GM18508 (cell line): Measurements from ENCODE around the gene ANKRD55.
A peak's percentile ranks its signal among the peaks of the same experiment; 100 is the strongest.
"Not testable (repeated sequence)": the region's sequence is repeated elsewhere in the genome, so short reads cannot be mapped to it uniquely, and the experiment has no call there.

Experiments
- ATAC-seq: cut with Tn5 transposase; IDR thresholded peaks from one replicate; pipeline ENCODE4 v1.9.1; 2021; ENCODE audit warnings: moderate number of reproducible peaks; ENCODE audit not compliant: insufficient read depth, unreplicated experiment

Gene ANKRD55

DNA sequence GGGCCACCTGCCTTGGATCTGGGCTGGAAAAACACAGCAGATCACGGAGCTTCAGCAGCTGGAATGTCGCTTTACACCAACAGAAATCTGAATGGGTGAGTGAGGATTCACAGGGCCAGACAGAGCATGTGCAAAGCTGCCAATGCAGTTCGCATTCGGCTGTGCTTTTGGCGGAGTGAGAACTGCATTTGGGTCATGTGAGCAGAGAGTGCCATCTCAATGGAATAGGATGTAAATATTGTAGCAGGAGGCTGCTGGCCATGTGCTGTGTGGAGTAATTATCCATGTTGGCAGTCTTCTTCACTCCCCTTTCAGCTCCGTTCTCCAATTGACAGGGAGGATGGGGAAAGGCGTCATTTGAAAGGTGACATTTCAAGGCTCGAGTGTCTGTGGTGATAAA is at the start of gene ANKRD55:
Gene ANKRD55 (minus strand): TSS at position 101 of the 400 bp plus-strand sequence. CDS start 417 bp downstream, outside the sequence.
- no peak for ATAC-seq

- ATAC-seq, result no peak
Measured at GRCh38 chr5:56282216-56282615, 49.1 kb upstream of the ANKRD55 start.

DNA sequence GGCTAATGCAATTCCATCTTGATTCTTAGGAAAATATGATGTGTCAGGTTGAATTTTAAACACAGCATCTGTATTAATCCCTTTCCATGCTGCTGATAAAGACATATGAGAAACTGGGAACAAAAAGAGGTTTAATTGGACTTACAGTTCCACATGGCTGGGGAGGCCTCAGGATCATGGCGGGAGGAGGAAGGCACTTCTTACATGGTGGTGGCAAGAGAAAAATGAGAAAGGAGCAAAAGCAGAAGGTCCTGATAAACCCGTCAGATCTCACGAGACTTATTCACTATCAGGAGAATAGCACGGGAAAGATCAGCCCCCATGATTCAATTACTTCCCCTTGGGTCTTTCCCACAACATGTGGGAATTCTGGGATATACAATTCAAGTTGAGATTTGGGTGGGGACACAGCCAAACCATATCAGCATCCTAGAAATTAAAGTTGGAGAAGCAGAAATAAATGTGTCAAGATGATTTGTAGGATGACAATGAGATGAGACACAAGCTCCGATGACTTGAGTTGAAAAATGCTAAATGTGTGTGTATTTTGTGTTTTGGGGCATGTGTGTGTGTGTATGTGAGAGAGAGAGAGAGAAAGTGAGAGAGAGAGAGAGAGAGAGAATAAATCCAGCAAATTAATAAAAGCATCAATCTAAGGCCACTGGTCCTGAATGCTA is 48.5 kb upstream of the ANKRD55 start:
- no peak for ATAC-seq

DNA sequence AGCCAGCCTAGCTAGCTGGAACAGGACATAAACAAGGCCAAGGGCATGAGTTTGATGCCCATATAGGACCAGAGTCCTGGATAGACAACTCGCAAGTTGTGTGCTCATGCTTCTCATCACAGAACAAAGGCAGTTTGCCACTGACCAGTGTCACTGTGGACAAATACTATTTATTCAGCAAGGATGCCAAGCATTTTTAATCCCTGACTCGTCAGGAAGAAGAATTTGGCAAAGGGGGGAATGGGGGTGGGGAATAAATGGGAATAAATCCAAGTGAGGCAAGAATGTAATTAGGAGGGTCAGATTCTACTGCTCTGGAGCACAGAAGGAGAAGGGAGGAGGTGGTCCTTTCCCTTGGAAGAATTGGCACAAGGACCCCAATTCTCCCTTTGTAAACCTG is 46.8 kb upstream of the ANKRD55 start:
- ATAC-seq, result no peak

DNA sequence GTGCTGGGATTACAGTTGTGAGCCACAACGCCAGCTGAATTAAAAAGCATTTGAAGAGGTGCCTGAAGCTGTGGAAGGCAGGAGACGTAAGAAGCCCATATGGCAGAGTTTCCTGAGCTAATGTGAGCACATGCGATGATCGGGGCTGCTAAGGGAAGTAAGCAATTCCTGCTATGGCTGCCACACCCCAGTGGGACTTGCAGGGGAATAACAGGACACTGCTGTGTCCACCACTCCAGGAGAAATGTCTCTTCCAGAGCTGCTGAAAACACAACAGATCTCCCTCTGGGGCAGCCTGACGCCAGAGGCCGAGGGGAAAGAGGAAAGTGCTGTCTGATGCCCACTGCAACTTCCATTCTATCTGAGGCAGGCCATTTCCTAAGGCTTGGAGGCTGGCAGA is 46.2 kb upstream of the ANKRD55 start:
- ATAC-seq, result no peak

DNA sequence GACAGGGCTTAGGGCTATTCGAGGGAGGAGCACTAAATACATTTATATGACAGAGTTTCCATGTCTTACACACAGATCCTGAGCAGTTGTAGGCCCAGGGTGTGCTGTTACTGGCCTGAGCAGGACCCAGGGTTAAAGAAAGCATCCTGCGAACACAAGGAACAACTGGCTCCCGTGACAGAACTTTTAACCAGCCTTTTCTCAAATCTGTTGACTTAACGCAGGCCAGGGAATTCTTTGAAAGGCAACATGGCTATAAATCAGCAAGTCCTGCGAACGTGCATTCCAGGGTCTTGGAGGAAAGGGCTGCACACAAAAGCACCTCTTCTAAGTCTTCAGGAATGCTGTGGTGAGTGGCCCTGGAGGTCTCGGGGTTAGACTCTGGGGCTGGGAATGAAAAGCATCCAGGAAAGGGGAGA is 45.2 kb upstream of the ANKRD55 start:
- no peak for ATAC-seq

DNA sequence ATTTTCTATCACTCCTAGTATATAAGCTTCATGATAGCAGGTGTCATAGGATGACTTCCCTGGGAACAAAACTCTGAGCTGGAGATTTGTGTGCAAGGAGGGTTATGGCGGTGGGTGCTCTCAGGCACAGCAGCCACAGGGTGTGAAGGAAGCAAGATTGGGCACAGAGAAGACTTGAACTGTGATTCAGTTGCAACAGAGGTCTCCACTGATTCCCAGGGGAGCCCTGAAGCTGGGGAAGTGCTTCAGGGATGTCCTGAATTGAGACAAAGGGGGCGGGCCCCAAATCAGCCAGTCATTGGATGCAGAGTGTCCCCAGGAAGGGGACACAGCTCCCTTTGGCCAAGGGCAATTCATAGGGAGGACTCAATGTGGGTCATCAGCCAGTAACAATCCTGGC is 44.4 kb upstream of the ANKRD55 start:
- no peak for ATAC-seq

DNA sequence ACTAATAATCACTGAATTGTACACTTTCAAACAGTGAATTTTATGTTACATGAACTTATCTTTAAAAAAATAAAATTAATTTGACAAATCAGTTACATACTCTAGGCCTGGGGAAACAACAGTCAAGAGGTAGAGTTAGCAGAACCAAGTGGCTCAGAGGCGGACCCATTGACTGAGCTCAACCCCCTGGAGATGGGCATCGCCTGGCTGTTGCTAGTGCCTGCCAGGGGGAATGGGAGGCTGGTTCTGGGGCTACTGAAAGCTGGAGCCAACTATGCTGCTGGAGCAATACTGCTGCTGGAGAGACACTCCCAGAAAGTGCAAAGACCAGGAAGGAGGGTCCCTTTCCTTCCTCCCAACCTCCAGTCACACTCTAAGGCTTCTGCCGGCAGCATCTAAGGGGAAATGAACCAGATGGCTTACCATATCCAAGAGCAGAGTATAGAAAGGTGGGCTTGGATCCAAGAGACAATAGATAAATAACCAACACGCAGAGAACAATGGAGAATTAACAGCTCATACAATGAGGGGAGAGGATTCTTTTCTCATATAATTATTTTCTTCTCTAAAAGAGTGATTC is 40.3 kb upstream of the ANKRD55 start:
- ATAC-seq, result no peak

DNA sequence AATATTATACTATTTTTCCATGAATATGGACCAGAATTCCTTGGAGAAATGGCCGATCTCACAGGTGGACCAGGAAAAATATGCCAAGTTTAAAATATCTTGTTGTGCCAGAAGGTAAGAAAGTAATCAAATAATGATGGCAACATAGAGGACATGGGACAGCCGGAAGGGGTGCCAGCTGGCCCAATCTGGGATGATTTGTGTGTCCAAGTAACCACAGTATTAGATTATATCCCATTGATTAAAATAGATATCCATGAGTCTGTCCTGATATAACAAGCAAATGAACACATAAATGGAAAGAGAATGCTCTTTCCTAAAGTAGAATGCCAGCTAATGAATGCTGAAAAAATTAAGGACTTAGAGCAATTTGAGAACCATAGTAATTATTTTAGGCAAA is 39.6 kb upstream of the ANKRD55 start:
- ATAC-seq, result no peak

DNA sequence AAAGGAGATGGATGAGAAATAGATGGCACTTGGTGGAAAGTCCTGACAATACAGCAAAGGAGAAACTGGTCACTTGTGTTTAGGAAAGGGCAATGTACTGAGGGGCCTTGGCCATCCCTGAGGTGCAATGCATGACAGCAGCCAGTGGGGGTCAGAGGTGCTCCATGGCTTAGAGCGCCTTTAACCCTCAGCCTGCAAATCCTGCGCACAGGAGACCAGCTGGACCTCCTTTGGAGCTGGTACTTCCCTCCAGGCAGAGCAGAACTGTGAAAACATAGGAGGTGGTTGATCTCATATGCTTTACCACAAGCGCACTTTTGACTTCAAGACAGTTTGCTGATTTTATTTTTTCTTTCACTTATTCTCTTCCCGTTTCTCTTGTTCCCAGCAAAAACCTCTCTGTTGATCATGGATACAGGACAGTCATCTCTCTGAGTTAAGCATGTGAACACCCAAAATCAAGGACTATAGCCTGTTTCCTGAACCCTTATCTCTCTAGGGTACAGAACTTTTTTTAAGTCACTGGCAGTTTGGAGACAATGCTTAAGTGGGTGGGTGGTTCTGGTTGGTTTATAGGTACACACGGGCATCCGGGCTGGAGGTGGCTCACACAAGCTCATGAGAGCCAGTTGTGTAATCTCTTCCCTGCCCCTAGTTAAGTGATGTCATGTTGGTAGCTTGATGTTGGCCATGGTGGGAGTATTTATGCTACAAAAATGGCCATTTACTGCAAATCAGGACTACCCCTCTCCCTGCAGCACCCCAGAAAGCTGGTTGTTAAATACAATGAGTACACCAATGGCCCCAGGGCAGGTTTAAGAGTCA is 37.6 kb upstream of the ANKRD55 start:
- ATAC-seq, result no peak

GRCh38 chr5:56270058-56270457 is 36.9 kb upstream of the ANKRD55 start:
- ATAC-seq, result no peak

DNA sequence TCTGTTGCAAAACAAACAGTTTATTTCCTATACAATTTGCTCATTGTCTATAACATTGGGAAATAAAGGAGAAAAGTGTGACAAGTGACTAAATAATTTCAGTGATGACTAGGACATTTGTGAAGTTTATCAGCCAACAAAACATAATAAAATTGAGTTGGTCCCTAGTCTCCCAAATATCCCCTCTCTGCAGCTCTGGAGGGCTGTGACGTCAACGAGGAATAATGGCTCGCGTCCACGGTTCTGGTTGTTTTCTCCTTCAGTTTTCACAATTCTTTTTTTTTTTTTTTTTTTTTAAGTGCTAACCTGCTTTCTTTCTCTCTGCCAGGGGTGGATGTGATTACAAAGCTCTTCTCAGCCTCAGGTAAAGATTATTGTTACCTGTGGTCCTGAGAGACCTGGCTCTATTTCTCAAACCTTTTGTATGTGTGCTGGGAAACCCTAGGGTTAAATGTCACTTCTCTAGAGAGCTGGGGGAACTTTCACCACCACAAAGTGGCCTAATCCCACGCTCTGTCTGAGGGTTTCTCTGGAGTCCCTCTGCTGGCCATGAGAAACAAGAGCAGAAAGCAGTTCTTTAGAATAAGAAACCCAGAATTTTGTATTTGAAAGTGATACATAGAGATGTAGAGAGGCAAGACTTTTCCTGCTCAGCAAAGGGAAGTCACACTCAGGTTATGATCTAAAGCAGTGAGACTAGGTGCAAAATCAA is 36.2 kb upstream of the ANKRD55 start:
- no peak for ATAC-seq

DNA sequence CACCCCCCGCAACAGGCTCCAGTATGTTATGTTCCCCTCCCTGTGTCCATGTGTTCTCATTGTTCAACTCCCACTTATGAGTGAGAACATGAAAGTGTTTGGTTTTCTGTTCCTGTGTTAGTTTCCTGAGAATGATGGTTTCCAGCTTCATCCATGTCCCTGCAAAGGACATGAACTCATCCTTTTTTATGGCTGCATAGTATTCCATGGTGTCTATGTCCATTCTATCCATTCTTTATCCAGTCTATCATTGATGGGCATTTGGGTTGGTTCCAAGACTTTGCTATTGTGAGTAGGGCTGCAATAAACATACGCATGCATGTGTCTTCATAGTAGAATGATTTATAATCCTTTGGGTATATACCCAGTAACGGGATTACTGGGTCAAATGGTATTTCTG is 35.6 kb upstream of the ANKRD55 start:
- ATAC-seq, result not testable (repeated sequence)

GRCh38 chr5:56267856-56268255 is 34.7 kb upstream of the ANKRD55 start:
- no peak for ATAC-seq

GRCh38 chr5:56264417-56265025 is 31.4 kb upstream of the ANKRD55 start:
- ATAC-seq, result no peak

GRCh38 chr5:56262279-56262678 is 29.1 kb upstream of the ANKRD55 start:
- ATAC-seq, result no peak

- peak; percentile 53 for ATAC-seq
Measured at GRCh38 chr5:56259002-56259511, 25.9 kb upstream of the ANKRD55 start.

- ATAC-seq, result not testable (repeated sequence)
Measured at GRCh38 chr5:56257763-56258529, 24.8 kb upstream of the ANKRD55 start.

- ATAC-seq, result no peak
Measured at GRCh38 chr5:56257010-56257409, 23.9 kb upstream of the ANKRD55 start.
